HepG2 (cell line): ENCODE data around the gene NMNAT3. TPM values are rescaled to one million over a fixed set of nuclear protein-coding genes. Genes with fewer than 3 reads are reported as not detected.

ENCODE experiments used
- ATAC-seq: fragments of 200-7000 bp; cut with Tn5 transposase; 3 replicates; pipeline ENCODE4 v1.9.1; 2020; ENCODE audit warnings: mild to moderate bottlenecking, moderate library complexity
- BruUV-seq: library from RNA; stranded (reverse); fragments of 400-500 nt; replicated peaks from 2 replicates; lab custom pipeline; 2021; lab: Mats Ljungman, UMichigan
- CTCF ChIA-PET: fragments of 300-600 bp; formaldehyde crosslinking; extraction: SDS; loops from one replicate; lab custom pipeline; 2021; ENCODE audit warnings: low total read pairs, inconsistent platforms, low intra/inter-chr PET ratio; lab: Yijun Ruan, JAX
- POLR2A ChIA-PET: fragments of 350-600 bp; sonication (Branson Sonifier 250); formaldehyde crosslinking; loops from one replicate; lab custom pipeline; 2020; ENCODE audit warnings: antibody characterized with exemption, inconsistent platforms; lab: Yijun Ruan, JAX
- DNase-seq: peaks from one replicate; pipeline ENCODE4 v3.0.0-alpha.2; 2015; ENCODE audit warnings: low spot score
- FAIRE-seq: peaks from 3 replicates; lab custom pipeline; 2011; peaks lifted over from hg19 to GRCh38; lab: Jason Lieb, UNC
- H2AFZ ChIP-seq: one replicate; pipeline ENCODE4 v1.6.1; 2011; ENCODE audit warnings: low read length, inconsistent platforms
- H3K27ac ChIP-seq: fragments of 300-600 bp; 3 replicates; pipeline ENCODE4 v1.8.0; 2011; ENCODE audit warnings: mixed run types, mild to moderate bottlenecking, mixed read lengths, low read length, inconsistent platforms; ENCODE audit not compliant: insufficient read depth; ENCODE audit errors: extremely low read length
- H3K27me3 ChIP-seq, 2 experiments: fragments of 200-600 bp in 1 of 2; 2 replicates in 1 of 2; 3 replicates in 1 of 2; pipeline versions ENCODE4 v1.6.0 to v1.8.0; 2011; ENCODE audit warnings: low read length in 2 of 2, mild to moderate bottlenecking in 2 of 2, moderate library complexity in 2 of 2, inconsistent platforms in 1 of 2; ENCODE audit not compliant: insufficient read depth in 2 of 2, control insufficient read depth in 1 of 2
- H3K36me3 ChIP-seq, 2 experiments: fragments of 200-600 bp in 1 of 2; replicated peaks in 1 of 2; 2 replicates in 1 of 2; 3 replicates in 1 of 2; pipeline versions ENCODE4 v1.5.1 to v1.8.0; 2011; ENCODE audit warnings: low read length in 2 of 2, inconsistent platforms in 1 of 2; ENCODE audit not compliant: insufficient read depth in 2 of 2, control insufficient read depth in 1 of 2
- H3K4me1 ChIP-seq: 2 replicates; pipeline ENCODE4 v1.5.1; 2012; ENCODE audit warnings: low read length, inconsistent platforms; ENCODE audit not compliant: insufficient read depth
- H3K4me2 ChIP-seq: 2 replicates; pipeline ENCODE4 v1.6.0; 2011; ENCODE audit warnings: low read depth, low read length, inconsistent platforms
- H3K4me3 ChIP-seq, 3 experiments: fragments of 200-600 bp in 1 of 3; sonication (generic), shearing (Covaris generic) in 1 of 3; replicated peaks in 1 of 3; 2 replicates each; pipeline ENCODE4 v1.5.1; 2011 to 2016; ENCODE audit warnings: low read length in 3 of 3, inconsistent platforms in 2 of 3, low read depth in 2 of 3, mild to moderate bottlenecking in 2 of 3, control low read depth in 1 of 3, mixed read lengths in 1 of 3; ENCODE audit not compliant: insufficient read depth in 1 of 3
- H3K79me2 ChIP-seq: one replicate; pipeline ENCODE4 v1.6.1; 2011; ENCODE audit warnings: low read length, inconsistent platforms; ENCODE audit not compliant: insufficient read depth
- H3K9ac ChIP-seq: 2 replicates; pipeline ENCODE4 v1.6.0; 2011; ENCODE audit warnings: mild to moderate bottlenecking, low read depth, low read length, inconsistent platforms; ENCODE audit not compliant: insufficient read depth
- H3K9me3 ChIP-seq: 2 replicates; pipeline ENCODE4 v1.5.1; 2012; ENCODE audit warnings: mild to moderate bottlenecking, low read length
- H4K20me1 ChIP-seq: 2 replicates; pipeline ENCODE4 v1.6.0; 2011; ENCODE audit warnings: inconsistent platforms, mild to moderate bottlenecking, low read length, moderate library complexity; ENCODE audit not compliant: insufficient read depth
- ADNP ChIP-seq: sonication (generic); formaldehyde crosslinking; IDR thresholded peaks from 2 replicates; pipeline ENCODE4 v1.4.0; 2020; ENCODE audit warnings: missing genetic modification reagents
- AHR ChIP-seq: IDR thresholded peaks from 2 replicates; pipeline ENCODE4 v1.6.1; 2018; ENCODE audit warnings: missing genetic modification reagents, missing compliant biosample characterization
- EEA1 ChIP-seq: sonication (generic); formaldehyde crosslinking; IDR thresholded peaks from 2 replicates; pipeline ENCODE4 v1.5.1; 2020; ENCODE audit warnings: mild to moderate bottlenecking, missing genetic modification reagents, borderline replicate concordance
- MTERF4 ChIP-seq: sonication (generic); formaldehyde crosslinking; IDR thresholded peaks from 2 replicates; pipeline ENCODE4 v1.8.0; 2023; ENCODE audit warnings: mild to moderate bottlenecking, missing genetic modification reagents
- NCOA1 ChIP-seq: sonication (generic); formaldehyde crosslinking; IDR thresholded peaks from 2 replicates; pipeline ENCODE4 v1.9.0; 2021; ENCODE audit warnings: missing genetic modification reagents
- NR2C2 ChIP-seq: sonication (generic); formaldehyde crosslinking; IDR thresholded peaks from 2 replicates; pipeline ENCODE4 v1.4.0; 2020; ENCODE audit warnings: missing genetic modification reagents, mild to moderate bottlenecking, moderate library complexity, borderline replicate concordance
- PRDM4 ChIP-seq: sonication (generic); formaldehyde crosslinking; IDR thresholded peaks from 2 replicates; pipeline ENCODE4 v1.9.0; 2021; ENCODE audit warnings: missing genetic modification reagents, borderline replicate concordance
- RFX1 ChIP-seq: fragments of 450-650 bp; IDR thresholded peaks from 2 replicates; pipeline ENCODE4 v1.6.1; 2017
- ZBTB20 ChIP-seq: sonication (generic); formaldehyde crosslinking; IDR thresholded peaks from 2 replicates; pipeline ENCODE4 v1.8.1; 2023; ENCODE audit warnings: missing genetic modification reagents, low read depth, mild to moderate bottlenecking, borderline replicate concordance
- ZFAT ChIP-seq: sonication (generic); formaldehyde crosslinking; conservative IDR thresholded peaks from 2 replicates; pipeline ENCODE4 v1.8.1; 2023; ENCODE audit warnings: missing genetic modification reagents, inconsistent platforms
- ZMAT3 ChIP-seq: sonication (generic); formaldehyde crosslinking; conservative IDR thresholded peaks from 2 replicates; pipeline ENCODE4 v1.7.0; 2021; ENCODE audit warnings: missing genetic modification reagents
- ZNF503 ChIP-seq: sonication (generic); formaldehyde crosslinking; IDR thresholded peaks from 2 replicates; pipeline ENCODE4 v1.4.0; 2020; ENCODE audit warnings: missing genetic modification reagents
- ZNF550 ChIP-seq: sonication (generic); formaldehyde crosslinking; IDR thresholded peaks from 2 replicates; pipeline ENCODE4 v1.4.0; 2020; ENCODE audit warnings: mild to moderate bottlenecking, missing genetic modification reagents, borderline replicate concordance
- WGBS: methylation state at CpG from one replicate; pipeline ENCODE4 v1.1.6; 2017; ENCODE audit warnings: low lambda C conversion rate; 5-methylcytosine and 5-hydroxymethylcytosine counted together
- in situ Hi-C: cut with HindIII; loops from 2 replicates; pipeline ENCODE4 v1.10.0; 2017; ENCODE audit warnings: low pct_unique_long_range_greater_than_20kb; ENCODE audit not compliant: extremely low pct_ligation_motif_present
- intact Hi-C: fragments of 100-400 bp; cut with micrococcal nuclease; formaldehyde crosslinking; loops from one replicate; pipeline ENCODE4 v1.10.0; 2022; ENCODE audit not compliant: unreplicated experiment
- polyA plus RNA-seq, 8 experiments: library from polyadenylated mRNA; depleted of rRNA in 3 of 8; stranded (reverse) in 7 of 8; unstranded in 1 of 8; fragments of >200 nt; fragmentation: Illumina TruSeq in 4 of 8; extraction: Trizol in 4 of 8; gene quantifications; 2 replicates each; pipeline versions ENCODE4 v1.2.1 to v1.2.3, GENCODE V29; 2011 to 2016; ENCODE audit warnings: low read depth in 4 of 8, missing spikeins in 1 of 8, mixed read lengths in 1 of 8; ENCODE audit not compliant: insufficient read depth in 1 of 8
- total RNA-seq, 5 experiments: library from RNA; depleted of rRNA; stranded (reverse); fragments of >200 nt; fragmentation: Illumina TruSeq; extraction: Trizol; gene quantifications; 2 replicates each; pipeline ENCODE4 v1.2.3, GENCODE V29; 2016; ENCODE audit warnings: low read depth in 1 of 5

NMNAT3 gene
- total and polyA plus RNA-seq, 2 of the 13 experiments (the other 11 are each of a cell fraction or from before 2014, with no cell fraction given): 6.1 to 7.0 TPM

- TF ChIP-seq PRDM4: no peak
- TF ChIP-seq ZMAT3 (CRISPR knock-in tag): 0 out of 2 replicates have a peak, but pooled peaks have one; percentile 50
- no peak for TF ChIP-seq ADNP (CRISPR knock-in tag)
These were observed at the start of gene NMNAT3 (continued) for GRCh38 chr3:139677388-139678155.

- Histone ChIP-seq H3K27me3 (no peaks in the 10 kb centered on the region; a peak in 1 of 5 replicates), H2AFZ (no peak overlapping the region), H3K4me2 (no peak overlapping the region), H3K4me1 (peaks cover 22% of the 10 kb centered on the region), H3K36me3 (no peaks in the 10 kb centered on the region), H3K9ac (no peak overlapping the region), H3K9me3 (no peaks in the 10 kb centered on the region), H4K20me1 (no peaks in the 10 kb centered on the region), H3K79me2 (no peaks in the 10 kb centered on the region), H3K4me3 (no peak overlapping the region), H3K27ac (no peak overlapping the region)
- in situ Hi-C loops (no loop called here), intact Hi-C loops (no loop called here)
- no TSS peak for BruUV-seq
- ChIA-PET POLR2A (no interaction called here), CTCF (no interaction called here)
- DNase-seq: no peak
- FAIRE-seq: no peak
- WGBS: 43% methylated on average over 1 of the region's 1 CpG
- ATAC-seq: no peak
- TF ChIP-seq EEA1 (CRISPR knock-in tag) (no peak), RFX1 (no peak), ZFAT (no peak), ZNF550 (CRISPR knock-in tag) (no peak), NCOA1 (no peak), NR2C2 (CRISPR knock-in tag) (no peak), MTERF4 (CRISPR knock-in tag) (no peak), ZNF503 (CRISPR knock-in tag) (no peak), ZBTB20 (CRISPR knock-in tag) (no peak), AHR (no peak)
These were observed 43.6 kb upstream of the NMNAT3 start for GRCh38 chr3:139721370-139721769.
